Measurements from ENCODE around the gene KLHL11. TPM values are rescaled to one million over a fixed set of nuclear protein-coding genes. Genes with fewer than 3 reads are reported as not detected.

KLHL11 gene
- total and polyA plus RNA-seq, 4 donors = 0.63 to 27.7 (median 6.8) TPM

DNA sequence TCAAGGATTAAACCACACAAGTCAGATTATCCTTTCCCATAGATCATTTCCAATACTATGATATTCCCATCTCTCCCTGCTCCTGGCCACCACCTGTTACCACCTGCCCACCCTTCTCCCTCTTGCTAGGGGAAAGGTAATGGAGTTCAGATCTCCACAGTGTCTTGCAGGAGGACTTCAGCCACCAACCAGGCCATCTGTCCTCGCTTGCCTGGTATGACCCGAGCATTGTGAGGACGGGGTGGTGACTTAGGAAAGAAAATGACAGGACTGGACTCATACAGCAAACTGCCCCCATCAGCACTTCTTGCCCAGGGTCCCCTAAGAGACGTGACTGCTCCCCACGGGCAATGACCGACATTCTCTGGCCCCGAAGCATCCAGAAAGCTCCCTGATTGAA lies 41.6 kb downstream of the KLHL11 start:
- peaks cover 10 to 19% (median 18%) of the 10 kb centered on the region in 4 donors for H3K36me3 ChIP-seq (ENCODE audit: control insufficient read depth in 4 of 4, insufficient read depth in 4 of 4, low read length in 4 of 4)
- no peaks in the 10 kb centered on the region for H3K4me1 ChIP-seq (ENCODE audit: control insufficient read depth in 5 of 5, insufficient read depth in 5 of 5, low read length in 5 of 5)
- H3K9me3 ChIP-seq (ENCODE audit: control insufficient read depth in 4 of 4, insufficient read depth in 3 of 4, low read length in 3 of 4) = no peaks in the 10 kb centered on the region
- ATAC-seq (ENCODE audit: insufficient read depth, low FRiP score) = no peak
- H3K27me3 ChIP-seq (ENCODE audit: control insufficient read depth in 3 of 3, insufficient read depth in 3 of 3, low read length in 2 of 3) = no peaks in the 10 kb centered on the region
- H3K27ac ChIP-seq (ENCODE audit: low read depth in 1 of 2, low read length in 1 of 2) = no peak overlapping the region
- TF ChIP-seq, protein P1, sequence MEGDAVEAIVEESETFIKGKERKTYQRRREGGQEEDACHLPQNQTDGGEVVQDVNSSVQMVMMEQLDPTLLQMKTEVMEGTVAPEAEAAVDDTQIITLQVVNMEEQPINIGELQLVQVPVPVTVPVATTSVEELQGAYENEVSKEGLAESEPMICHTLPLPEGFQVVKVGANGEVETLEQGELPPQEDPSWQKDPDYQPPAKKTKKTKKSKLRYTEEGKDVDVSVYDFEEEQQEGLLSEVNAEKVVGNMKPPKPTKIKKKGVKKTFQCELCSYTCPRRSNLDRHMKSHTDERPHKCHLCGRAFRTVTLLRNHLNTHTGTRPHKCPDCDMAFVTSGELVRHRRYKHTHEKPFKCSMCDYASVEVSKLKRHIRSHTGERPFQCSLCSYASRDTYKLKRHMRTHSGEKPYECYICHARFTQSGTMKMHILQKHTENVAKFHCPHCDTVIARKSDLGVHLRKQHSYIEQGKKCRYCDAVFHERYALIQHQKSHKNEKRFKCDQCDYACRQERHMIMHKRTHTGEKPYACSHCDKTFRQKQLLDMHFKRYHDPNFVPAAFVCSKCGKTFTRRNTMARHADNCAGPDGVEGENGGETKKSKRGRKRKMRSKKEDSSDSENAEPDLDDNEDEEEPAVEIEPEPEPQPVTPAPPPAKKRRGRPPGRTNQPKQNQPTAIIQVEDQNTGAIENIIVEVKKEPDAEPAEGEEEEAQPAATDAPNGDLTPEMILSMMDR (IDR thresholded peaks at IDR 0.05; ENCODE audit: control extremely low read depth, extremely low read depth) = no peak
- 91 to 95% methylated on average over 7 of the region's 7 CpGs for WGBS, 2 donors
- H3K9ac ChIP-seq (ENCODE audit: insufficient read depth in 1 of 2, low read length in 2 of 2) = no peak overlapping the region
- no peak for DNase-seq
- H3K4me3 ChIP-seq = no peak overlapping the region

GRCh38 chr17:41823141-41823524 lies 42.1 kb downstream of the KLHL11 start:
- Histone ChIP-seq H3K4me3 (no peak overlapping the region), H3K9me3 (ENCODE audit: control insufficient read depth in 4 of 4, insufficient read depth in 3 of 4, low read length in 3 of 4) (no peaks in the 10 kb centered on the region), H3K9ac (ENCODE audit: insufficient read depth in 1 of 2, low read length in 2 of 2) (no peak overlapping the region), H3K4me1 (ENCODE audit: control insufficient read depth in 5 of 5, insufficient read depth in 5 of 5, low read length in 5 of 5) (no peaks in the 10 kb centered on the region), H3K27ac (ENCODE audit: low read depth in 1 of 2, low read length in 1 of 2) (no peak overlapping the region), H3K36me3 (ENCODE audit: control insufficient read depth in 4 of 4, insufficient read depth in 4 of 4, low read length in 4 of 4) (peaks cover 14 to 20% (median 16%) of the 10 kb centered on the region in 4 donors), H3K27me3 (ENCODE audit: control insufficient read depth in 3 of 3, insufficient read depth in 3 of 3, low read length in 2 of 3) (no peaks in the 10 kb centered on the region)
- DNase-seq (no peak), ATAC-seq (ENCODE audit: insufficient read depth, low FRiP score) (no peak)
- WGBS, 2 donors = 80 to 94% methylated on average over 1 of the region's 1 CpG
- TF ChIP-seq, protein P1 (IDR thresholded peaks at IDR 0.05; ENCODE audit: control extremely low read depth, extremely low read depth) = no peak

- no peak overlapping the region for H3K27ac ChIP-seq (ENCODE audit: low read depth in 1 of 2, low read length in 1 of 2)
- TF ChIP-seq, protein P1 (IDR thresholded peaks at IDR 0.05; ENCODE audit: control extremely low read depth, extremely low read depth) = no peak
These were observed 42.7 kb downstream of the KLHL11 start for GRCh38 chr17:41822216-41823140.

More at GRCh38 chr17:41822216-41823140, 42.7 kb downstream of the KLHL11 start:
- Histone ChIP-seq H3K9me3 (ENCODE audit: control insufficient read depth in 4 of 4, insufficient read depth in 3 of 4, low read length in 3 of 4) (no peaks in the 10 kb centered on the region), H3K4me3 (no peak overlapping the region), H3K36me3 (ENCODE audit: control insufficient read depth in 4 of 4, insufficient read depth in 4 of 4, low read length in 4 of 4) (peaks cover 12 to 18% (median 16%) of the 10 kb centered on the region in 4 donors), H3K9ac (ENCODE audit: insufficient read depth in 1 of 2, low read length in 2 of 2) (no peak overlapping the region), H3K4me1 (ENCODE audit: control insufficient read depth in 5 of 5, insufficient read depth in 5 of 5, low read length in 5 of 5) (no peaks in the 10 kb centered on the region), H3K27me3 (ENCODE audit: control insufficient read depth in 3 of 3, insufficient read depth in 3 of 3, low read length in 2 of 3) (no peaks in the 10 kb centered on the region)
- DNase-seq = no peak
- ATAC-seq (ENCODE audit: insufficient read depth, low FRiP score) = no peak
- WGBS, 2 donors = 83 to 86% methylated on average over 12 of the region's 12 CpGs
